Activated T-cell treated with anti-CD3 and anti-CD28 coated beads for 48 hours (primary cell): ENCODE measurements around the gene FUT8.
"Not testable (repeated sequence)": the region's sequence is repeated elsewhere in the genome, so short reads cannot be mapped to it uniquely, and the experiment has no call there.

Experiments used
- DNase-seq: peaks from one replicate; pipeline ENCODE4 v3.0.0-alpha.2; 2020; ENCODE audit warnings: low read depth

FUT8 gene

GRCh38 chr14:65453807-65454480, 41.4 kb downstream of the FUT8 start:
- no peak for DNase-seq

GRCh38 chr14:65456247-65456646, 43.7 kb downstream of the FUT8 start:
- DNase-seq: no peak

- no peak for DNase-seq
Observed at GRCh38 chr14:65461730-65462129, 49.2 kb downstream of the FUT8 start.

GRCh38 chr14:65462411-65462810, 49.9 kb downstream of the FUT8 start:
- DNase-seq: no peak

- no peak for DNase-seq
Observed at GRCh38 chr14:65465584-65465983, 53.1 kb downstream of the FUT8 start.

GRCh38 chr14:65467926-65468325, 55.4 kb downstream of the FUT8 start:
- not testable (repeated sequence) for DNase-seq

GRCh38 chr14:65469903-65470302, 57.4 kb downstream of the FUT8 start:
- no peak for DNase-seq

GRCh38 chr14:65470404-65470880, 57.9 kb downstream of the FUT8 start:
- DNase-seq: no peak

- no peak for DNase-seq
Observed at GRCh38 chr14:65471038-65471878, 58.7 kb downstream of the FUT8 start.

- DNase-seq: no peak
Observed at GRCh38 chr14:65472189-65472588, 59.7 kb downstream of the FUT8 start.

- no peak for DNase-seq
Observed at GRCh38 chr14:65476273-65476941, 63.9 kb downstream of the FUT8 start.

GRCh38 chr14:65476942-65477318, 64.4 kb downstream of the FUT8 start:
- DNase-seq: no peak

- no peak for DNase-seq
Observed at GRCh38 chr14:65478017-65478416, 65.5 kb downstream of the FUT8 start.

GRCh38 chr14:65478596-65478995, 66.1 kb downstream of the FUT8 start:
- DNase-seq: no peak

- no peak for DNase-seq
Observed at GRCh38 chr14:65479386-65479785, 66.9 kb downstream of the FUT8 start.

- no peak for DNase-seq
Observed at GRCh38 chr14:65482757-65483438, 70.4 kb downstream of the FUT8 start.

GRCh38 chr14:65483647-65484046, 71.1 kb downstream of the FUT8 start:
- no peak for DNase-seq

- no peak for DNase-seq
Observed at GRCh38 chr14:65485516-65485915, 73.0 kb downstream of the FUT8 start.

GRCh38 chr14:65486863-65487262, 74.3 kb downstream of the FUT8 start:
- no peak for DNase-seq

- DNase-seq: no peak
Observed at GRCh38 chr14:65487783-65488494, 75.4 kb downstream of the FUT8 start.

GRCh38 chr14:65491274-65491673, 78.7 kb downstream of the FUT8 start:
- no peak for DNase-seq

- no peak for DNase-seq
Observed at GRCh38 chr14:65492266-65492665, 79.7 kb downstream of the FUT8 start.
